Ovary (tissue), 9 donors: Measurements from ENCODE around the gene CENPK. TPM values are rescaled to one million over a fixed set of nuclear protein-coding genes. Genes with fewer than 3 reads are reported as not detected.

Experiments used
- DNase-seq, 5 donors: peaks; one replicate each; pipeline ENCODE4 v3.0.0-alpha.2; 2019 to 2020
- H3K27ac ChIP-seq, 2 donors: fragments of 200-600 bp; one replicate each; pipeline versions ENCODE4 v1.5.1 to v1.8.0; 2019 to 2022
- H3K27me3 ChIP-seq: fragments of 200-600 bp; one replicate; pipeline ENCODE4 v1.8.0; 2022
- H3K36me3 ChIP-seq: fragments of 200-600 bp; sonication (generic); one replicate; pipeline ENCODE4 v1.5.1; 2019
- H3K4me1 ChIP-seq: one replicate; pipeline ENCODE4 v1.8.1; 2013; ENCODE audit warnings: mild to moderate bottlenecking, moderate library complexity; ENCODE audit not compliant: insufficient read depth
- H3K4me3 ChIP-seq: fragments of 200-600 bp; sonication (generic); one replicate; pipeline ENCODE4 v1.5.1; 2017
- H3K9me3 ChIP-seq, 2 donors: fragments of 200-600 bp in 1 of 2; sonication (generic) in 1 of 2; one replicate each; pipeline versions ENCODE4 v1.5.1 to v1.8.1; 2013 to 2019; ENCODE audit warnings: mild to moderate bottlenecking in 1 of 2, moderate library complexity in 1 of 2
- CTCF ChIP-seq, 3 donors: fragments of 450-650 bp in 2 of 3; fragments of 200-600 bp in 1 of 3; IDR thresholded peaks; one replicate each; pipeline versions ENCODE4 v1.5.1 to v1.8.0; 2016 to 2022; ENCODE audit warnings: antibody characterized with exemption in 3 of 3, mild to moderate bottlenecking in 1 of 3
- EP300 ChIP-seq: sonication (generic); formaldehyde crosslinking; IDR thresholded peaks from one replicate; pipeline ENCODE4 v1.6.1; 2017; ENCODE audit warnings: antibody characterized with exemption
- POLR2A ChIP-seq: fragments of 450-650 bp; IDR thresholded peaks from one replicate; pipeline ENCODE4 v1.6.1; 2017; ENCODE audit warnings: antibody characterized with exemption, mild to moderate bottlenecking, moderate library complexity
- WGBS, 3 donors: extraction: QIAGEN DNeasy Blood & Tissue Kit in 1 of 3; methylation state at CpG; one replicate each; pipeline versions ENCODE4 v1.1.5 to v1.1.7; 2013 to 2017; 5-methylcytosine and 5-hydroxymethylcytosine counted together
- intact Hi-C, 4 donors: fragments of 100-400 bp; cut with DNase I; formaldehyde crosslinking; loops; one replicate each; pipeline versions ENCODE4 v1.11.0 to v1.15.1; 2022 to 2023
- polyA plus RNA-seq, 2 donors: library from polyadenylated mRNA; stranded (reverse); fragments of 200-250 nt in 1 of 2; fragments of 350-450 nt in 1 of 2; fragmentation: Illumina TruSeq in 1 of 2; extraction: RNeasy Lipid Tissue Mini Kit (QIAGEN cat#74804) in 1 of 2; gene quantifications; one replicate each; pipeline ENCODE4 v1.2.3, GENCODE V29; 2013 to 2014
- total RNA-seq, 7 donors: library from RNA; depleted of rRNA in 2 of 7; stranded (reverse); fragments of >200 nt in 2 of 7; fragmentation: NEBNext Ultra II Directional in 3 of 7; extraction: Animal tissue kit (Norgen Biotek cat#: 25700) in 3 of 7; gene quantifications; one replicate each; pipeline versions ENCODE4 v1.1.0 to v1.2.4, GENCODE V29; 2016 to 2023
- donor health status: DM: no; HTN: no; CAD: no; lungs with moderate emphysema.
- donor health status: DM: no; HTN: no; CAD: no.
- donor health status: Bipolar disorder and iron deficiency.
- donor health status: DM: yes; HTN: yes; CAD: no.
- donor health status: DM: no; HTN: no; CAD: no.
- donor health status: DM: yes; HTN: yes; CAD: no.

CENPK gene
- total and polyA plus RNA-seq, 9 donors = 0.83 to 3.0 (median 1.7) TPM

- H3K4me3 ChIP-seq = no peak overlapping the region
- no peak overlapping the region for H3K27ac ChIP-seq
- H3K36me3 ChIP-seq = no peaks in the 10 kb centered on the region
- no peak for TF ChIP-seq EP300
- no peak for TF ChIP-seq CTCF (IDR thresholded peaks at IDR 0.05)
- no peak for TF ChIP-seq POLR2A
- intact Hi-C loops = loop anchor here in 2 of 4 donors (5.0 to 10.0 kb wide), 4 partner anchors 531 to 851 kb away; no protein-coding TSS in a partner anchor
- H3K4me1 ChIP-seq = no peaks in the 10 kb centered on the region
- no peak for DNase-seq
- no peaks in the 10 kb centered on the region for H3K27me3 ChIP-seq
- H3K9me3 ChIP-seq = no peaks in the 10 kb centered on the region
- 96 to 97% (median 96%) methylated on average over 13 to 28 of the region's 28 CpGs for WGBS, 3 donors
These were observed 77.6 kb downstream of the CENPK start for GRCh38 chr5:65485405-65485804.

GRCh38 chr5:65483546-65484346 lies 79.2 kb downstream of the CENPK start:
- no peak for DNase-seq
- intact Hi-C loops = loop anchor here (5.0 to 10.0 kb wide), 7 partner anchors 381 to 849 kb away; no protein-coding TSS in a partner anchor
- 17 to 25% (median 18%) methylated on average over 3 of the region's 3 CpGs for WGBS, 3 donors
- H3K27me3 ChIP-seq = no peaks in the 10 kb centered on the region
- no peaks in the 10 kb centered on the region for H3K9me3 ChIP-seq
- H3K27ac ChIP-seq = peak overlapping the region; percentile 67 to 83
- TF ChIP-seq POLR2A = no peak
- TF ChIP-seq CTCF (IDR thresholded peaks at IDR 0.05) = peak in 2 of 3 donors; percentile 46 to 59
- H3K4me1 ChIP-seq = no peaks in the 10 kb centered on the region
- H3K4me3 ChIP-seq = peak overlapping the region; percentile 58
- H3K36me3 ChIP-seq = no peaks in the 10 kb centered on the region

- Histone ChIP-seq H3K36me3 (no peaks in the 10 kb centered on the region), H3K4me3 (peak overlapping the region; percentile 58), H3K27me3 (no peaks in the 10 kb centered on the region), H3K4me1 (no peaks in the 10 kb centered on the region), H3K9me3 (no peaks in the 10 kb centered on the region), H3K27ac (peak overlapping the region; percentile 67 to 83)
- 0% methylated on average over 12 of the region's 12 CpGs for WGBS, 3 donors
- intact Hi-C loops = loop anchor here (5.0 to 10.0 kb wide), 7 partner anchors 381 to 848 kb away; no protein-coding TSS in a partner anchor
- TF ChIP-seq EP300 = no peak
- TF ChIP-seq POLR2A = no peak
- TF ChIP-seq CTCF (IDR thresholded peaks at IDR 0.05) = no peak
- DNase-seq = peak in 1 of 5 donors; percentile 22
These were observed 80.0 kb downstream of the CENPK start for GRCh38 chr5:65482736-65483545.

- DNase-seq = no peak
- WGBS, 3 donors = 0 to 1% (median 0%) methylated on average over 6 of the region's 6 CpGs
- Histone ChIP-seq H3K9me3 (no peaks in the 10 kb centered on the region), H3K27me3 (no peaks in the 10 kb centered on the region), H3K4me3 (peak overlapping the region; percentile 58), H3K4me1 (no peaks in the 10 kb centered on the region), H3K27ac (peak overlapping the region; percentile 67 to 83), H3K36me3 (no peaks in the 10 kb centered on the region)
- intact Hi-C loops = loop anchor here (5.0 to 10.0 kb wide), 7 partner anchors 380 to 848 kb away; no protein-coding TSS in a partner anchor
- TF ChIP-seq POLR2A (no peak), EP300 (no peak), CTCF (IDR thresholded peaks at IDR 0.05) (no peak)
These were observed 80.7 kb downstream of the CENPK start for GRCh38 chr5:65482296-65482735.
